GM18505 (cell line): ENCODE measurements around the gene GAMT.

Source experiments
- ATAC-seq: cut with Tn5 transposase; IDR thresholded peaks from one replicate; pipeline ENCODE4 v1.9.1; 2021; ENCODE audit not compliant: unreplicated experiment
- POLR2A ChIP-seq: IDR thresholded peaks from 4 replicates; pipeline ENCODE4 v1.6.1; 2011; ENCODE audit warnings: borderline replicate concordance; ENCODE audit not compliant: insufficient read depth, insufficient read length; ENCODE audit errors: extremely low read depth

Gene GAMT

DNA sequence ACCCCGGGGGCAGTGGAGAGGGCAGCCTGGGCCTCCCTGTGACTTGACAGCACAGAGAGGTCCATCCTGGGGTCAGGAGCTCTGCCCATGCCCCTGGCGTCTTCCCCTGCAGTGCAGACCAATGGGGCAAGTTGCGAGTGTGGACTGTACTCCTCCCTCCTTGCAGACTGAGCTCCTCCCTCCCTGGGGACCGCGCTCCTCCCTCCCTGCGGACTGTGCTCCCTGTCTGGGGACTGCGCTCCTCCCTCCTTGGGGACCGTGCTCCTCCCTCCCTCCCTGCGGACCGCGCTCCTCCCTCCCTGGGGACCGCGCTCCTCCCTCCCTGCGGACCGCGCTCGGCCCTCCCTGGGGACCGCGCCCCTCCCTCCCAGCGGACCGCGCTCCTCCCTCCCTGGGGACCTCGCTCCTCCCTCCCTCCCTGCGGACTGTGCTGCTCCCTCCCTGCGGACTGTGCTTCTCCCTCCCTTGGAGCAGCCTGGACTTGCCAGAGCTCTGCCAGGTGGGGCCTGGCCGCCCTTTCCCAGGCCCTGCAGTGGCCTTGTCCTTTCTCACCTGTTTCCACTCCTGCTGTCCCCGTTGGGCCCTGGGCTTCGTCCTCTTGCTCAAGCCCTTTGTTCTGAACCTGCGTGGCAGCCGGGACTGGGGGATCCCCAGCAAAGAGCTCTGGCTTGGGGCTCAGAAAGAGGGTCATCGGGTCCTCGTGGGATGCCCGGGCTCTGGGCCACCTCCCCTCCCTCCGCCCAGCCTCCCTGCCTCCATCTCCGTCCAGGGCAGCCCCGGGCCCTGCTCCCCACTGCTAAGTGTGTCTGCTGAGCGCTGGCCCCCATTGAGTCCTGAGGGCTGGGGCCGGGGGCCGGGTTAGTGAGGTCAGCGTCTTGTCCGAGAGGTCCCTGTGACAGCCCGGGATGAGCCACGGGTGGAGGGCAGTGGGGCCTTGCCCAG lies 6.8 kb downstream of the GAMT start:
- no peak for ATAC-seq
- no peak for TF ChIP-seq POLR2A

GRCh38 chr19:1393841-1394240 lies 7.5 kb downstream of the GAMT start:
- TF ChIP-seq POLR2A, result no peak
- no peak for ATAC-seq

DNA sequence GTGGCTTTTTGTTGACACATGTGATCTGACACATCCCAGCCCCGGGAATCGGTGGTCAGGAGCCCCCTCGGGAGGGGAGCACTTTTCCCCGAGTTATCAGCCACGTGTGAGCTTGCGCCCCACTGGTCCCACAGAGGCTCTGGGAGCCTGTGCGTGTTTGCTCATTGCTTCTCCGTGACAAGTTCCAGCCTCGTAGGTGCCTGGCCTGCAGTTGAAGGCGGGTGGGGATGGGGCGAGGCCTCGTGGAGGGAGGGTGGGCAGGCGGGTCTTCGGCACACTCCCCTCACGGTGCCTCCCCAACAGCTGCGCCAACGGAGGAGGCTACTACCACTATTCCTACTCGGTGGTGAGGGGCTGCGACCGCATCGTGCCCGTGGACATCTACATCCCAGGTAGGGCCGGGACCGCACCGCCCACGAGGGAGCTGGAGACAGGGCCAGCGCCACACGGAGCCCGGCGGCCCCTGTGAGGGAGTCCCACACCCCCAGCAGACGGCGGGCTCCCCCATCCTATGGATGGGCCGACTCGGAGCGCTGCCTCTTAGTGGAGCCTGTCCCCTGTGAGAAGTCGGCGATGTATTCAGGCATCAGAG lies 8.3 kb downstream of the GAMT start:
- ATAC-seq, result no peak
- no peak for TF ChIP-seq POLR2A

DNA sequence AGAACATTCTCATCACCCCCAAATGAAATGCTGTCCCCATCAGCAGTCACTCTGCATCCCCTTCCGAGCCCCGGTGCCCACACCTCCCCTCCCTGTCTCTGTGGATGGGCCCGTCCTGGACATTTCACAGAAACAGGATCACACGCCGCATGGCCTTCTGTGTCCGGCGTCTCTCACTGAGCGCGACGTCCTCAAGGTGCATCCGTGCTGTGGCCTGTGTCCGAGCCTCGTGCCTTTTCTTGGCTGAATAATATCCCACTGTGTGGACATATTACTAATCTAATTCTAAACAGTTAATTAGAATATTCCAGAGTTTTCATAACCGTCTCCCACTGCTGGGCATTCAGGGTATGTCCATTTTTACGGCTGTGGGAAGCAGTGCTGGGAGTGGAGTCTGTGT lies 8.9 kb downstream of the GAMT start:
- ATAC-seq, result no peak
- TF ChIP-seq POLR2A, result no peak

- no peak for ATAC-seq
- TF ChIP-seq POLR2A, result no peak
Measured at GRCh38 chr19:1390890-1391423, 10.4 kb downstream of the GAMT start.

- no peak for ATAC-seq
- no peak for TF ChIP-seq POLR2A
Measured at GRCh38 chr19:1389033-1389940, 12.1 kb downstream of the GAMT start.

DNA sequence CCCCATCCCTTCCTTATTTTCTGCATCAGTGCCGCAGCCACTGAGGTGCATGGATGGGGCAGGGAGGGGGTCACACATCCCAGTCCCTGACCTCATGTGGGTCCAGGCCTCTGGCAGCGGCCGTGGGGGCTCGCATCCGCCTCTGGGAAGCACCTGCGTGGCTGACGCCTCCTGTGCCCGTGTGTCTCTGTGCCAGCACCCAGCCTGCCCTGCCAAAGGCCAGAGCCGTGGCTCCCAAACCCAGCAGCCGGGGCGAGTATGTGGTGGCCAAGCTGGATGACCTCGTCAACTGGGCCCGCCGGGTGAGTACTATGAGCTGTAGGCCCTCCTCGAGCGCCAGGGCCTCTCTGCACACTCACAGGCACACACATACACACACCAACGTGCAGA lies 12.7 kb downstream of the GAMT start:
- no peak for TF ChIP-seq POLR2A
- ATAC-seq, result no peak

GRCh38 chr19:1387684-1388636 lies 13.4 kb downstream of the GAMT start:
- TF ChIP-seq POLR2A, result no peak
- no peak for ATAC-seq

GRCh38 chr19:1386945-1387683 lies 14.2 kb downstream of the GAMT start:
- no peak for ATAC-seq
- no peak for TF ChIP-seq POLR2A

DNA sequence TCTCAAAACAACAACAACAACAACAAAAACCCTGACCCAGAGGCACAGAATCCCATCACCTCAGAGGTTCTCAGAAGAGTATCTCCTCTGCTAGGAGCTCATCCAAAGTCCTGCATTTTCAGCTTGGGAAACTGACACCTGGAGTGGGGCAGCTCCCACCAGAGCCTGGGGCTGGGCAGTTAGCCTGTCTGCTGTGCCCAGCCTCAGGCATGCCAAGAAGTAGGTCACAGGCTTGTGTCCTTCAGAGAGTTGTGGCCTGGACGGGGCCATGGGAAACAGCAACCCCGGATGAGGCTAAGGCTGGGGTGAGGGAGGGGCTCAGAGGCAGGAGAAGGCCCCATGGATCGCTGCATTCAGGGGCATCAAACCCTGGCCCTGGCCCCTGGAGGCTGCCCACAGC lies 15.5 kb downstream of the GAMT start:
- TF ChIP-seq POLR2A, result no peak
- ATAC-seq, result no peak

DNA sequence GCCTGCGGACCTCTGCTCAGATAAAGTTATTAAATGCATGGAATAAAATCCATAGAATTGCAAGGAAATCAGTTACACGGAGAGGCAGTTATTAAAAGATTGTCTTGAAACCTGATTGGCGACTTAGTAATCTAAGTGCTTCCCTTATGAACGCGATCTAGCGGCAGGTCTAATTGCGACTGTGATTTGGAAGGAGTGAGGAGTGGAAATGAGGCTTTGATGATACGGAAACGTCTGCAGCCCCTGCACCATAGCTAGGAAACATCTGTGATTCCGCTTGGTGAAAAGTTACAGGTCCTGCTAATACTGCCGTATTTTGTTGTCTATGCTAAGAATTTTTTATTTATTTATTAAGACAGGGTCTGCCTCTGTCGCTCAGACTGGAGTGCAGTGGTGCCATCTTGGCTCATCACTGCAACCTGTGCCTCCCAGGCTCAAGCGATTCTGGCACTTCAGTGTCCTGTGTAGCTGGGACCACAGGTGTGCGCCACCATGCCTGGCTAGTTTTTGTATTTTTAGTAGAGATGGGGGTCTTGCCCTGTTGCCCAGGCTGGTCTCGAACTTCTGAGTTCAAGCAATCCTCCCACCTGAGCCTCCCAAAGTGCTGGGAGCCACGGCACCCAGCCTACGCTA lies 16.7 kb downstream of the GAMT start:
- no peak for TF ChIP-seq POLR2A
- ATAC-seq, result no peak
